MCF 10A (cell line): ENCODE measurements around the gene RPS6KA2. TPM values are rescaled to one million over a fixed set of nuclear protein-coding genes. Genes with fewer than 3 reads are reported as not detected.
A peak's percentile ranks its signal among the peaks of the same experiment; 100 is the strongest.

Experiments used
- Bru-seq: library from RNA; stranded (reverse); fragments of 400-500 nt; gene quantifications from one replicate; lab custom pipeline; 2021; lab: Mats Ljungman, UMichigan
- BruChase-seq, 2 experiments: library from RNA; stranded (reverse); fragments of 400-500 nt; gene quantifications; one replicate each; lab custom pipeline; 2021; lab: Mats Ljungman, UMichigan
- BruUV-seq: library from RNA; stranded (reverse); fragments of 400-500 nt; replicated peaks from 2 replicates; lab custom pipeline; 2021; lab: Mats Ljungman, UMichigan
- CTCF ChIA-PET: fragments of 300-600 bp; sonication (Branson Sonifier 250); formaldehyde crosslinking; extraction: SDS; loops from one replicate; lab custom pipeline; 2021; ENCODE audit warnings: antibody characterized with exemption, inconsistent platforms; lab: Yijun Ruan, JAX
- POLR2A ChIA-PET: fragments of 300-600, 350-650 bp; sonication (Branson Sonifier 250); formaldehyde crosslinking; extraction: SDS; loops from one replicate; lab custom pipeline; 2020; ENCODE audit warnings: antibody characterized with exemption, inconsistent platforms; lab: Yijun Ruan, JAX
- DNase-seq: peaks from one replicate; pipeline ENCODE4 v3.0.0-alpha.2; 2018; ENCODE audit not compliant: unreplicated experiment
- H3K27ac Mint-ChIP-seq: one replicate; pipeline ENCODE4 v1.8.0; 2022; ENCODE audit warnings: mild to moderate bottlenecking, low read depth, mixed read lengths; ENCODE audit not compliant: unreplicated experiment
- H3K27me3 Mint-ChIP-seq: one replicate; pipeline ENCODE4 v1.8.0; 2022; ENCODE audit warnings: mixed read lengths; ENCODE audit not compliant: insufficient read depth, unreplicated experiment
- H3K36me3 Mint-ChIP-seq: one replicate; pipeline ENCODE4 v1.8.0; 2022; ENCODE audit warnings: mild to moderate bottlenecking, moderate library complexity, mixed read lengths; ENCODE audit not compliant: insufficient read depth, unreplicated experiment
- H3K4me1 Mint-ChIP-seq: one replicate; pipeline ENCODE4 v1.8.0; 2022; ENCODE audit warnings: mixed read lengths; ENCODE audit not compliant: insufficient read depth, unreplicated experiment
- H3K4me3 Mint-ChIP-seq: one replicate; pipeline ENCODE4 v1.8.0; 2022; ENCODE audit warnings: mild to moderate bottlenecking, moderate library complexity, mixed read lengths; ENCODE audit not compliant: unreplicated experiment
- H3K9me3 Mint-ChIP-seq: one replicate; pipeline ENCODE4 v1.8.0; 2022; ENCODE audit warnings: mixed read lengths; ENCODE audit not compliant: unreplicated experiment
- CTCF ChIP-seq: fragments of 200-600 bp; IDR thresholded peaks from one replicate; pipeline ENCODE4 v1.8.0; 2022; ENCODE audit warnings: antibody characterized with exemption, mild to moderate bottlenecking; ENCODE audit not compliant: unreplicated experiment
- intact Hi-C: fragments of 100-400 bp; cut with micrococcal nuclease; formaldehyde crosslinking; loops from 2 replicates; pipeline ENCODE4 v1.14.1; 2022
- long read RNA-seq: library from polyadenylated mRNA; stranded (forward); transcript quantifications from one replicate; pipeline ENCODE4 v2.0.0, GENCODE V29; 2022
- total RNA-seq: library from RNA; stranded (reverse); gene quantifications from 2 replicates; pipeline ENCODE4 v1.2.3, GENCODE V29; 2022

Gene RPS6KA2
- total RNA-seq (126 and 157 TPM in 2 replicates), Bru-seq, nascent RNA (percentile 85 among the genes with signal in this experiment), BruChase-seq, experiment 1, labeled RNA remaining after a 6-hour chase (percentile 77 among the genes with signal in this experiment), BruChase-seq, experiment 2, labeled RNA remaining after a 2-hour chase (percentile 75 among the genes with signal in this experiment)
- long read RNA-seq, full-length matches to known transcripts: 222 of 348 reads
- long read RNA-seq, partial matches to known transcripts: 33 of 348 reads
- long read RNA-seq, other reads (novel, unspliced or antisense): 93 of 348 reads

- H3K27ac Mint-ChIP-seq: peak within 1 kb of the TSS; percentile 66
- peak within 1 kb of the TSS; percentile 88 for H3K4me3 Mint-ChIP-seq
- BruUV-seq: no TSS peak
- DNase-seq: peak; percentile 99
- H3K9me3 Mint-ChIP-seq: no peaks in the 10 kb centered on the region
- intact Hi-C loops: loop anchor here (1.0 to 2.0 kb wide), 2 partner anchors 60 to 112 kb away; no protein-coding TSS in a partner anchor
- no peaks in the 10 kb centered on the region for H3K27me3 Mint-ChIP-seq
- H3K4me1 Mint-ChIP-seq: peaks cover 24% of the 10 kb centered on the region
- peaks cover 4% of the 10 kb centered on the region for H3K36me3 Mint-ChIP-seq
- ChIA-PET CTCF (interaction anchor here (0.6 to 1.3 kb wide), 5 partner anchors 14 to 355 kb away, joined by 3 to 4 read pairs (median 3); no protein-coding TSS in a partner anchor), POLR2A (interaction anchor here (0.6 to 8.7 kb wide), 26 partner anchors 9 to 373 kb away, joined by 3 to 89 read pairs (median 5); partner anchors contain the start of genes CEP43 and RNASET2)
- TF ChIP-seq CTCF: no peak
These were observed at the start of gene RPS6KA2 for GRCh38 chr6:166627033-166627874. RPS6KA2 (minus strand) TSS chr6:166627251; CDS start chr6:166627019, 232 bp downstream.

- POLR2A ChIA-PET: no interaction called here
- CTCF ChIA-PET: no interaction called here
- H3K4me1 Mint-ChIP-seq: peaks cover 9% of the 10 kb centered on the region
These were observed 49.3 kb upstream of the RPS6KA2 start for GRCh38 chr6:166676270-166676860.

GRCh38 chr6:166675736-166676135 lies 48.7 kb upstream of the RPS6KA2 start:
- TF ChIP-seq CTCF: no peak
- Mint-ChIP-seq H3K4me1 (peaks cover 15% of the 10 kb centered on the region), H3K9me3 (no peaks in the 10 kb centered on the region), H3K27me3 (peaks cover 12% of the 10 kb centered on the region), H3K36me3 (peaks cover 6% of the 10 kb centered on the region), H3K4me3 (no peak overlapping the region), H3K27ac (no peak overlapping the region)
- intact Hi-C loops: no loop called here
- ChIA-PET POLR2A (no interaction called here), CTCF (no interaction called here)
- DNase-seq: no peak
- BruUV-seq: no TSS peak

More at GRCh38 chr6:166676270-166676860, 49.3 kb upstream of the RPS6KA2 start:
- no peak overlapping the region for H3K27ac Mint-ChIP-seq
- peaks cover 12% of the 10 kb centered on the region for H3K27me3 Mint-ChIP-seq
- no peak for DNase-seq
- peaks cover 6% of the 10 kb centered on the region for H3K36me3 Mint-ChIP-seq
- no peak overlapping the region for H3K4me3 Mint-ChIP-seq
- no peaks in the 10 kb centered on the region for H3K9me3 Mint-ChIP-seq
- BruUV-seq: no TSS peak
- intact Hi-C loops: no loop called here
- no peak for TF ChIP-seq CTCF
